Fibroblast of villous mesenchyme (primary cell): ENCODE measurements around the gene CFAP74. TPM values are rescaled to one million over a fixed set of nuclear protein-coding genes. Genes with fewer than 3 reads are reported as not detected.
A peak's percentile ranks its signal among the peaks of the same experiment; 100 is the strongest.

ENCODE experiments used
- DNase-seq: peaks from one replicate; pipeline ENCODE4 v3.0.0-alpha.2; 2010; ENCODE audit warnings: low read depth
- H3K4me3 ChIP-seq: 2 replicates; pipeline ENCODE4 v1.5.1; 2011; ENCODE audit warnings: low read depth, mild to moderate bottlenecking, low read length
- CTCF ChIP-seq: IDR thresholded peaks from 2 replicates; pipeline ENCODE4 v1.5.1; 2012; ENCODE audit warnings: low read depth, mild to moderate bottlenecking, low read length; ENCODE audit not compliant: insufficient read depth
- total RNA-seq: library from RNA; depleted of rRNA; stranded (reverse); fragments of >200 nt; gene quantifications from 2 replicates; pipeline ENCODE4 v1.2.3, GENCODE V29; 2012

The CFAP74 gene
- total RNA-seq: not detected in 2 replicates

GRCh38 chr1:2003541-2004131 lies at the start of gene CFAP74:
TSS of gene CFAP74 (minus strand) at chr1:2003786. CDS start at chr1:1990956, 12,830 bp downstream.
- DNase-seq: peak; percentile 42
- TF ChIP-seq CTCF: no peak
- peak within 1 kb of the TSS; percentile 38 for H3K4me3 ChIP-seq

- no peak for TF ChIP-seq CTCF
- H3K4me3 ChIP-seq: no peak overlapping the region
- DNase-seq: no peak
These were observed 49.6 kb upstream of the CFAP74 start for GRCh38 chr1:2053217-2053616.

- no peak for TF ChIP-seq CTCF
- no peak for DNase-seq
- no peak overlapping the region for H3K4me3 ChIP-seq
These were observed 49.2 kb upstream of the CFAP74 start for GRCh38 chr1:2052756-2053155.

GRCh38 chr1:2052054-2052679 lies 48.6 kb upstream of the CFAP74 start:
- H3K4me3 ChIP-seq: no peak overlapping the region
- TF ChIP-seq CTCF: no peak
- DNase-seq: no peak

- DNase-seq: no peak
- H3K4me3 ChIP-seq: peak overlapping the region; percentile 42
- TF ChIP-seq CTCF: no peak
These were observed 47.5 kb upstream of the CFAP74 start for GRCh38 chr1:2050793-2051682.

GRCh38 chr1:2050461-2050792 lies 46.8 kb upstream of the CFAP74 start:
- no peak for TF ChIP-seq CTCF
- peak overlapping the region; percentile 42 for H3K4me3 ChIP-seq
- peak; percentile 4 for DNase-seq
